HepG2 (cell line): ENCODE data around the gene RPL36. TPM values are rescaled to one million over a fixed set of nuclear protein-coding genes. Genes with fewer than 3 reads are reported as not detected.

Experiments used
- CC2D1A ChIP-seq: sonication (generic); formaldehyde crosslinking; IDR thresholded peaks from 2 replicates; pipeline ENCODE4 v1.8.1; 2023; ENCODE audit warnings: mild to moderate bottlenecking, missing genetic modification reagents
- CEBPG ChIP-seq: IDR thresholded peaks from 2 replicates; pipeline ENCODE4 v1.6.1; 2016
- DMAP1 ChIP-seq: IDR thresholded peaks from 2 replicates; pipeline ENCODE4 v1.6.1; 2016
- HIVEP1 ChIP-seq: sonication (generic); formaldehyde crosslinking; IDR thresholded peaks from 2 replicates; pipeline ENCODE4 v1.4.0; 2020; ENCODE audit warnings: mild to moderate bottlenecking, missing genetic modification reagents
- HOXA7 ChIP-seq: sonication (generic); formaldehyde crosslinking; IDR thresholded peaks from 2 replicates; pipeline ENCODE4 v1.8.1; 2022; ENCODE audit warnings: mild to moderate bottlenecking, missing genetic modification reagents, moderate library complexity
- MTF1 ChIP-seq: sonication (generic); formaldehyde crosslinking; IDR thresholded peaks from 2 replicates; pipeline ENCODE4 v1.5.0; 2020; ENCODE audit warnings: missing genetic modification reagents
- NFKB2 ChIP-seq: sonication (generic); formaldehyde crosslinking; IDR thresholded peaks from 2 replicates; pipeline ENCODE4 v1.4.0; 2020; ENCODE audit warnings: missing genetic modification reagents, borderline replicate concordance
- SIN3A ChIP-seq: IDR thresholded peaks from 2 replicates; pipeline ENCODE4 v1.6.1; 2011; ENCODE audit warnings: low read depth, mild to moderate bottlenecking, control low read depth, low read length, borderline replicate concordance
- SSRP1 ChIP-seq: IDR thresholded peaks from 2 replicates; pipeline ENCODE4 v1.6.1; 2016; ENCODE audit warnings: control low read depth
- THRA ChIP-seq: sonication (generic); formaldehyde crosslinking; IDR thresholded peaks from 2 replicates; pipeline ENCODE4 v1.4.0; 2020; ENCODE audit warnings: missing genetic modification reagents, borderline replicate concordance
- polyA plus RNA-seq, 8 experiments: library from polyadenylated mRNA; depleted of rRNA in 3 of 8; stranded (reverse) in 7 of 8; unstranded in 1 of 8; fragments of >200 nt; fragmentation: Illumina TruSeq in 4 of 8; extraction: Trizol in 4 of 8; gene quantifications; 2 replicates each; pipeline versions ENCODE4 v1.2.1 to v1.2.3, GENCODE V29; 2011 to 2016; ENCODE audit warnings: low read depth in 4 of 8, missing spikeins in 1 of 8, mixed read lengths in 1 of 8; ENCODE audit not compliant: insufficient read depth in 1 of 8
- total RNA-seq, 5 experiments: library from RNA; depleted of rRNA; stranded (reverse); fragments of >200 nt; fragmentation: Illumina TruSeq; extraction: Trizol; gene quantifications; 2 replicates each; pipeline ENCODE4 v1.2.3, GENCODE V29; 2016; ENCODE audit warnings: low read depth in 1 of 5
- TF ChIP-seq, protein P1 (sequence below): sonication (generic); formaldehyde crosslinking; IDR thresholded peaks from 2 replicates; pipeline ENCODE4 v1.5.1; 2020; ENCODE audit warnings: missing genetic modification reagents, mild to moderate bottlenecking, borderline replicate concordance
- TF ChIP-seq, protein P2 (sequence below): sonication (generic); formaldehyde crosslinking; IDR thresholded peaks from 2 replicates; pipeline ENCODE4 v1.5.1; 2020; ENCODE audit warnings: mild to moderate bottlenecking, missing genetic modification reagents, borderline replicate concordance
- TF ChIP-seq, protein P3 (sequence below): sonication (generic); formaldehyde crosslinking; IDR thresholded peaks from 2 replicates; pipeline ENCODE4 v1.8.1; 2023; ENCODE audit warnings: mild to moderate bottlenecking, missing genetic modification reagents
- TF ChIP-seq, protein P4 (sequence below): sonication (generic); formaldehyde crosslinking; IDR thresholded peaks from 2 replicates; pipeline ENCODE4 v1.4.0; 2020; ENCODE audit warnings: mild to moderate bottlenecking, missing genetic modification reagents

RPL36 gene
- total and polyA plus RNA-seq, 2 of the 13 experiments (the other 11 are each of a cell fraction or from before 2014, with no cell fraction given): 706 to 740 TPM

DNA sequence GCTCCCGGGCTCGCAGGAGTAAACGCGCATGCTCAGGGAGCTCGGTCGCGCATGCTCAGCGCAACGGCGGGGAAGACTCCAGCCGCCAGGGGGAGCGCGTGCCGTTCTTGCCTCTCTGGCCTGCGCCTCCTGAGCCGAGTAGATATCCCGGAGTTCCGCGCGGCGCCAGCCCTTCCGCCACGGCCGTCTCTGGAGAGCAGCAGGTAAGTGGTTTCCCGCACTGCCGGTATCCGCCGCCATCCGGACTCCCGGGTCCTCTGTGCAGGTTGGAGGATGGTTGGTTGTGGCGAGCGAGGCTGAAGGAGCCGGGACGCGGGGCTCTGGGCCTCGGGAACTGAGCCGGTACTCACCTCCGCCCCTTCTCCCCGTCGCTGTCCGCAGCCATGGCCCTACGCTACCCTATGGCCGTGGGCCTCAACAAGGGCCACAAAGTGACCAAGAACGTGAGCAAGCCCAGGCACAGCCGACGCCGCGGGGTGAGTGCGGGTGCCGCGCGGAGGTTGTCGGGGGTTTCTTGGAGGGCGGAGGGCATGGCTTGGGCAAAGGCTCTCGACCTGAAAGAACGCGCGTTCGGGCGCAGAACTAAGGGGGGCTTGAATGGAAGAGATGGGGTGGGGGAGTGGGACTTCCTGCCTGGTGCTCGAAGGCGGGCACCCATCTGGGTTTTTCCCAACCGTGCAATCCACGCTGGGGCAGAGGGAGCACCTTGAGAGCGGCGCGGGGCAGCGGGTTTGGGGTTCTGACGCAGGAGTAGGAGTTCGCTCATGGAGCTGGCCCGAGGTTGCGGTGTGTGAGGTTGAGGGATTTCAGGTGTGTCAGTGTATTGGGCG is at the start of gene RPL36 (continued):
- TF ChIP-seq, protein P1, sequence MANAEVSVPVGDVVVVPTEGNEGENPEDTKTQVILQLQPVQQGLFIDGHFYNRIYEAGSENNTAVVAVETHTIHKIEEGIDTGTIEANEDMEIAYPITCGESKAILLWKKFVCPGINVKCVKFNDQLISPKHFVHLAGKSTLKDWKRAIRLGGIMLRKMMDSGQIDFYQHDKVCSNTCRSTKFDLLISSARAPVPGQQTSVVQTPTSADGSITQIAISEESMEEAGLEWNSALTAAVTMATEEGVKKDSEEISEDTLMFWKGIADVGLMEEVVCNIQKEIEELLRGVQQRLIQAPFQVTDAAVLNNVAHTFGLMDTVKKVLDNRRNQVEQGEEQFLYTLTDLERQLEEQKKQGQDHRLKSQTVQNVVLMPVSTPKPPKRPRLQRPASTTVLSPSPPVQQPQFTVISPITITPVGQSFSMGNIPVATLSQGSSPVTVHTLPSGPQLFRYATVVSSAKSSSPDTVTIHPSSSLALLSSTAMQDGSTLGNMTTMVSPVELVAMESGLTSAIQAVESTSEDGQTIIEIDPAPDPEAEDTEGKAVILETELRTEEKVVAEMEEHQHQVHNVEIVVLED (CRISPR knock-in tag): peak; percentile 65; the same call in 1 of the 2 replicates
- TF ChIP-seq HOXA7 (CRISPR knock-in tag): no peak
- peak; percentile 80 for TF ChIP-seq HIVEP1
- peak; percentile 84; the same call in 1 of the 2 replicates for TF ChIP-seq NFKB2 (CRISPR knock-in tag)
- peak; percentile 94 for TF ChIP-seq CC2D1A
- TF ChIP-seq DMAP1: peak; percentile 93
- TF ChIP-seq, protein P2, sequence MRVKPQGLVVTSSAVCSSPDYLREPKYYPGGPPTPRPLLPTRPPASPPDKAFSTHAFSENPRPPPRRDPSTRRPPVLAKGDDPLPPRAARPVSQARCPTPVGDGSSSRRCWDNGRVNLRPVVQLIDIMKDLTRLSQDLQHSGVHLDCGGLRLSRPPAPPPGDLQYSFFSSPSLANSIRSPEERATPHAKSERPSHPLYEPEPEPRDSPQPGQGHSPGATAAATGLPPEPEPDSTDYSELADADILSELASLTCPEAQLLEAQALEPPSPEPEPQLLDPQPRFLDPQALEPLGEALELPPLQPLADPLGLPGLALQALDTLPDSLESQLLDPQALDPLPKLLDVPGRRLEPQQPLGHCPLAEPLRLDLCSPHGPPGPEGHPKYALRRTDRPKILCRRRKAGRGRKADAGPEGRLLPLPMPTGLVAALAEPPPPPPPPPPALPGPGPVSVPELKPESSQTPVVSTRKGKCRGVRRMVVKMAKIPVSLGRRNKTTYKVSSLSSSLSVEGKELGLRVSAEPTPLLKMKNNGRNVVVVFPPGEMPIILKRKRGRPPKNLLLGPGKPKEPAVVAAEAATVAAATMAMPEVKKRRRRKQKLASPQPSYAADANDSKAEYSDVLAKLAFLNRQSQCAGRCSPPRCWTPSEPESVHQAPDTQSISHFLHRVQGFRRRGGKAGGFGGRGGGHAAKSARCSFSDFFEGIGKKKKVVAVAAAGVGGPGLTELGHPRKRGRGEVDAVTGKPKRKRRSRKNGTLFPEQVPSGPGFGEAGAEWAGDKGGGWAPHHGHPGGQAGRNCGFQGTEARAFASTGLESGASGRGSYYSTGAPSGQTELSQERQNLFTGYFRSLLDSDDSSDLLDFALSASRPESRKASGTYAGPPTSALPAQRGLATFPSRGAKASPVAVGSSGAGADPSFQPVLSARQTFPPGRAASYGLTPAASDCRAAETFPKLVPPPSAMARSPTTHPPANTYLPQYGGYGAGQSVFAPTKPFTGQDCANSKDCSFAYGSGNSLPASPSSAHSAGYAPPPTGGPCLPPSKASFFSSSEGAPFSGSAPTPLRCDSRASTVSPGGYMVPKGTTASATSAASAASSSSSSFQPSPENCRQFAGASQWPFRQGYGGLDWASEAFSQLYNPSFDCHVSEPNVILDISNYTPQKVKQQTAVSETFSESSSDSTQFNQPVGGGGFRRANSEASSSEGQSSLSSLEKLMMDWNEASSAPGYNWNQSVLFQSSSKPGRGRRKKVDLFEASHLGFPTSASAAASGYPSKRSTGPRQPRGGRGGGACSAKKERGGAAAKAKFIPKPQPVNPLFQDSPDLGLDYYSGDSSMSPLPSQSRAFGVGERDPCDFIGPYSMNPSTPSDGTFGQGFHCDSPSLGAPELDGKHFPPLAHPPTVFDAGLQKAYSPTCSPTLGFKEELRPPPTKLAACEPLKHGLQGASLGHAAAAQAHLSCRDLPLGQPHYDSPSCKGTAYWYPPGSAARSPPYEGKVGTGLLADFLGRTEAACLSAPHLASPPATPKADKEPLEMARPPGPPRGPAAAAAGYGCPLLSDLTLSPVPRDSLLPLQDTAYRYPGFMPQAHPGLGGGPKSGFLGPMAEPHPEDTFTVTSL: peak; percentile 58
- TF ChIP-seq, protein P3, sequence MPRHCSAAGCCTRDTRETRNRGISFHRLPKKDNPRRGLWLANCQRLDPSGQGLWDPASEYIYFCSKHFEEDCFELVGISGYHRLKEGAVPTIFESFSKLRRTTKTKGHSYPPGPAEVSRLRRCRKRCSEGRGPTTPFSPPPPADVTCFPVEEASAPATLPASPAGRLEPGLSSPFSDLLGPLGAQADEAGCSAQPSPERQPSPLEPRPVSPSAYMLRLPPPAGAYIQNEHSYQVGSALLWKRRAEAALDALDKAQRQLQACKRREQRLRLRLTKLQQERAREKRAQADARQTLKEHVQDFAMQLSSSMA (CRISPR knock-in tag): no peak
- TF ChIP-seq, protein P4, sequence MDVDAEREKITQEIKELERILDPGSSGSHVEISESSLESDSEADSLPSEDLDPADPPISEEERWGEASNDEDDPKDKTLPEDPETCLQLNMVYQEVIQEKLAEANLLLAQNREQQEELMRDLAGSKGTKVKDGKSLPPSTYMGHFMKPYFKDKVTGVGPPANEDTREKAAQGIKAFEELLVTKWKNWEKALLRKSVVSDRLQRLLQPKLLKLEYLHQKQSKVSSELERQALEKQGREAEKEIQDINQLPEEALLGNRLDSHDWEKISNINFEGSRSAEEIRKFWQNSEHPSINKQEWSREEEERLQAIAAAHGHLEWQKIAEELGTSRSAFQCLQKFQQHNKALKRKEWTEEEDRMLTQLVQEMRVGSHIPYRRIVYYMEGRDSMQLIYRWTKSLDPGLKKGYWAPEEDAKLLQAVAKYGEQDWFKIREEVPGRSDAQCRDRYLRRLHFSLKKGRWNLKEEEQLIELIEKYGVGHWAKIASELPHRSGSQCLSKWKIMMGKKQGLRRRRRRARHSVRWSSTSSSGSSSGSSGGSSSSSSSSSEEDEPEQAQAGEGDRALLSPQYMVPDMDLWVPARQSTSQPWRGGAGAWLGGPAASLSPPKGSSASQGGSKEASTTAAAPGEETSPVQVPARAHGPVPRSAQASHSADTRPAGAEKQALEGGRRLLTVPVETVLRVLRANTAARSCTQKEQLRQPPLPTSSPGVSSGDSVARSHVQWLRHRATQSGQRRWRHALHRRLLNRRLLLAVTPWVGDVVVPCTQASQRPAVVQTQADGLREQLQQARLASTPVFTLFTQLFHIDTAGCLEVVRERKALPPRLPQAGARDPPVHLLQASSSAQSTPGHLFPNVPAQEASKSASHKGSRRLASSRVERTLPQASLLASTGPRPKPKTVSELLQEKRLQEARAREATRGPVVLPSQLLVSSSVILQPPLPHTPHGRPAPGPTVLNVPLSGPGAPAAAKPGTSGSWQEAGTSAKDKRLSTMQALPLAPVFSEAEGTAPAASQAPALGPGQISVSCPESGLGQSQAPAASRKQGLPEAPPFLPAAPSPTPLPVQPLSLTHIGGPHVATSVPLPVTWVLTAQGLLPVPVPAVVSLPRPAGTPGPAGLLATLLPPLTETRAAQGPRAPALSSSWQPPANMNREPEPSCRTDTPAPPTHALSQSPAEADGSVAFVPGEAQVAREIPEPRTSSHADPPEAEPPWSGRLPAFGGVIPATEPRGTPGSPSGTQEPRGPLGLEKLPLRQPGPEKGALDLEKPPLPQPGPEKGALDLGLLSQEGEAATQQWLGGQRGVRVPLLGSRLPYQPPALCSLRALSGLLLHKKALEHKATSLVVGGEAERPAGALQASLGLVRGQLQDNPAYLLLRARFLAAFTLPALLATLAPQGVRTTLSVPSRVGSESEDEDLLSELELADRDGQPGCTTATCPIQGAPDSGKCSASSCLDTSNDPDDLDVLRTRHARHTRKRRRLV: peak; percentile 91
- TF ChIP-seq THRA (CRISPR knock-in tag): peak; percentile 63; the same call in 1 of the 2 replicates
- TF ChIP-seq MTF1: no peak
- TF ChIP-seq SIN3A: peak; percentile 71; the same call in 1 of the 2 replicates
- TF ChIP-seq CEBPG: no peak
- TF ChIP-seq SSRP1 (CRISPR knock-in tag): 0 out of 2 replicates have a peak, but pooled peaks have one; percentile 17
